Peyer's patch (tissue), 4 donors: ENCODE results near the gene DFFA.

Experiments
- CTCF ChIP-seq, 6 experiments: fragments of 450-650 bp in 4 of 6; fragments of 200-600 bp in 2 of 6; sonication (generic) in 1 of 6; IDR thresholded peaks; one replicate each; pipeline ENCODE4 v1.5.1; 2017 to 2019; ENCODE audit warnings: antibody characterized with exemption in 6 of 6, mild to moderate bottlenecking in 3 of 6, moderate library complexity in 1 of 6
- POLR2A ChIP-seq, 2 donors: fragments of 450-650 bp; IDR thresholded peaks; one replicate each; pipeline ENCODE4 v1.5.1; 2017; ENCODE audit warnings: antibody characterized with exemption in 2 of 2, mild to moderate bottlenecking in 2 of 2, moderate library complexity in 2 of 2

- TF ChIP-seq CTCF (IDR thresholded peaks at IDR 0.05) (no peak), POLR2A (IDR thresholded peaks at IDR 0.05) (no peak)
These were observed 23.6 kb upstream of the DFFA start for GRCh38 chr1:10495952-10496351.
